Spleen (tissue), 7 donors: Measurements from ENCODE around the gene PARP1.

Experiments
- CTCF ChIP-seq, 11 experiments: fragments of 200-600 bp in 7 of 11; fragments of 450-650 bp in 4 of 11; sonication (generic) in 4 of 11; IDR thresholded peaks in 8 of 11; conservative IDR thresholded peaks in 3 of 11; 1 replicate in 7 of 11; 2 replicates in 4 of 11; pipeline versions ENCODE4 v1.4.0 to v1.8.0; 2016 to 2021; ENCODE audit warnings: antibody characterized with exemption in 11 of 11, inconsistent platforms in 4 of 11, mild to moderate bottlenecking in 1 of 11
- POLR2A ChIP-seq, 3 donors: fragments of 450-650 bp; IDR thresholded peaks; one replicate each; pipeline ENCODE4 v1.5.1; 2017; ENCODE audit warnings: antibody characterized with exemption in 3 of 3, mild to moderate bottlenecking in 1 of 3
- POLR2AphosphoS5 ChIP-seq, 3 donors: sonication (generic); formaldehyde crosslinking; IDR thresholded peaks; one replicate each; pipeline ENCODE4 v1.5.1; 2017; ENCODE audit warnings: antibody characterized with exemption in 3 of 3
- donor health status: DM: no; HTN: no; CAD: no; lungs with moderate emphysema.
- donor health status: DM: no; HTN: no; CAD: no.
- donor health status: DM: no; HTN: no; CAD: no.

DNA sequence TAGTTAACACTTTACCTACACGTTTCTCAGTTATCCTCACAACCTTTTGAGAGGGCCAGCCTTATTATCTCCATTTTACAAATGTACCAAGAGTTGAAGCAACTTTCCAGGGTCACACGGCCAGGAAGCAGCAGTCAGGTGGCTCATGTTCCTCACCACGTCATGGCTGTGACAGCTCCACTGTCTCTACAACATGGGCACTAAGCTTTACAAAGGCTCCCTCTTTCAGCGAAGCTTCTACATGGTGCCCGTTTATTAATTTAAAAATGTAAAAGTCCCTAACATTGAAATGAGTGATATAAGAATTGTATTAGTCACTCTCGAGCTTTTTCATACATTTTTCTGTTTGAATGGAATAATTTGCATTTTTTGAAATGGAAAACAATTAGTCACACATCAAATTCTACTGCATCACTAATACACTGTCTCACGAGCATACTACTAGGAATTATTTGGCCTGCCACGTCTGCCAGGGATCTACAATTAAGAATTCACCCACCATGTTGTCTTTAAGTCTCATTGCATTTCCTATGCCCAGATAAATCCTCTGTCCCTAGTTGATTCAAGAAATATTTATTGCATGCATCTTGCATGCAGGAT, 70.5 kb downstream of the PARP1 start:
- TF ChIP-seq CTCF (IDR thresholded peaks at IDR 0.05 in 8 of 11, conservative IDR thresholded peaks at IDR 0.05 in 3 of 11) (no peak), POLR2AphosphoS5 (IDR thresholded peaks at IDR 0.05) (no peak), POLR2A (IDR thresholded peaks at IDR 0.05) (no peak)
